ENCODE data around the gene ATAD5.
A peak's percentile ranks its signal among the peaks of the same experiment; 100 is the strongest.
"Not testable (repeated sequence)": the region's sequence is repeated elsewhere in the genome, so short reads cannot be mapped to it uniquely, and the experiment has no call there.

Gene ATAD5

GRCh38 chr17:30816165-30816564, 15.6 kb upstream of the ATAD5 start:
- no peak for TF ChIP-seq CTCF (IDR thresholded peaks at IDR 0.05)
- no peaks in the 10 kb centered on the region for H3K36me3 ChIP-seq (ENCODE audit: control insufficient read depth, insufficient read depth, low read length)
- no peaks in the 10 kb centered on the region for H3K9me3 ChIP-seq (ENCODE audit: control insufficient read depth, low read length)
- no peak overlapping the region for H2AFZ ChIP-seq
- no peak overlapping the region for H3K27ac ChIP-seq
- no peaks in the 10 kb centered on the region for H3K27me3 ChIP-seq (ENCODE audit: control insufficient read depth, insufficient read depth, low read length)
- no peaks in the 10 kb centered on the region for H3K4me1 ChIP-seq
- H3K4me2 ChIP-seq (ENCODE audit: low read length) = no peak overlapping the region
- peaks cover 21% of the 10 kb centered on the region for H3K79me2 ChIP-seq
- H3K4me3 ChIP-seq (ENCODE audit: low read depth, low read length) = no peak overlapping the region
- no peak overlapping the region for H3K9ac ChIP-seq

- TF ChIP-seq CTCF (IDR thresholded peaks at IDR 0.05) = no peak
- Histone ChIP-seq H3K9me3 (ENCODE audit: control insufficient read depth, low read length) (no peaks in the 10 kb centered on the region), H3K4me3 (ENCODE audit: low read depth, low read length) (no peak overlapping the region), H2AFZ (no peak overlapping the region), H3K27me3 (ENCODE audit: control insufficient read depth, insufficient read depth, low read length) (no peaks in the 10 kb centered on the region), H3K36me3 (ENCODE audit: control insufficient read depth, insufficient read depth, low read length) (no peaks in the 10 kb centered on the region), H3K4me2 (ENCODE audit: low read length) (no peak overlapping the region), H3K4me1 (peaks cover 2% of the 10 kb centered on the region), H3K79me2 (peaks cover 24% of the 10 kb centered on the region), H3K27ac (no peak overlapping the region), H3K9ac (no peak overlapping the region)
Measured at GRCh38 chr17:30819971-30820705, 11.6 kb upstream of the ATAD5 start.

GRCh38 chr17:30821871-30822723, 9.7 kb upstream of the ATAD5 start:
- H2AFZ ChIP-seq = no peak overlapping the region
- no peak for TF ChIP-seq CTCF (IDR thresholded peaks at IDR 0.05)
- H3K36me3 ChIP-seq (ENCODE audit: control insufficient read depth, insufficient read depth, low read length) = no peaks in the 10 kb centered on the region
- no peaks in the 10 kb centered on the region for H3K9me3 ChIP-seq (ENCODE audit: control insufficient read depth, low read length)
- H3K9ac ChIP-seq = no peak overlapping the region
- no peak overlapping the region for H3K27ac ChIP-seq
- no peaks in the 10 kb centered on the region for H3K27me3 ChIP-seq (ENCODE audit: control insufficient read depth, insufficient read depth, low read length)
- peak overlapping the region; percentile 27 for H3K4me3 ChIP-seq (ENCODE audit: low read depth, low read length)
- peaks cover 2% of the 10 kb centered on the region for H3K4me1 ChIP-seq
- H3K79me2 ChIP-seq = peaks cover 20% of the 10 kb centered on the region
- H3K4me2 ChIP-seq (ENCODE audit: low read length) = peak overlapping the region; percentile 31

DNA sequence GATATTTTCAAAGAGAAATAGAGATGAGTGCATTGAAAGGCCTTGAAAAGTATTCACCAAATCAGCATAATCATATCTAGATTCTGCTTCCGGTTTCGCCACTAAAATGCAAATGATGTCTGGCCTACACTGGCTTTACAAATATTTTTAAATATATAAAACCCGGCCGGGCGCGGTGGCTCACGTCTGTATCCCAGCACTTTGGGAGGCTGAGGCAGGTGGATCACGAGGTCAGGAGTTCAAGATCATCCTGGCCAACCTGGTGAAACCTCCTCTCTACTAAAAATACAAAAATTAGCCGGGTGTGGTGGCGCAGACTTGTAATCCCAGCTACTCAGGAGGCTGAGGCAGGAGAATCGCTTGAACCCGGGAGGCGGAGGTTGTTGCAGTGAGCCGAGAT, 8.8 kb upstream of the ATAD5 start:
- not testable (repeated sequence) for H3K27ac ChIP-seq; H3K4me1 ChIP-seq; H3K4me3 ChIP-seq (ENCODE audit: low read depth, low read length)

GRCh38 chr17:30823421-30823820, 8.3 kb upstream of the ATAD5 start:
- H3K9me3 ChIP-seq (ENCODE audit: control insufficient read depth, low read length) = no peaks in the 10 kb centered on the region
- no peak for TF ChIP-seq CTCF (IDR thresholded peaks at IDR 0.05)
- peaks cover 20% of the 10 kb centered on the region for H3K79me2 ChIP-seq
- peak overlapping the region; percentile 85 for H3K4me3 ChIP-seq (ENCODE audit: low read depth, low read length)
- H2AFZ ChIP-seq = no peak overlapping the region
- no peaks in the 10 kb centered on the region for H3K27me3 ChIP-seq (ENCODE audit: control insufficient read depth, insufficient read depth, low read length)
- H3K9ac ChIP-seq = no peak overlapping the region
- H3K27ac ChIP-seq = peak overlapping the region; percentile 64
- H3K36me3 ChIP-seq (ENCODE audit: control insufficient read depth, insufficient read depth, low read length) = no peaks in the 10 kb centered on the region
- peaks cover 2% of the 10 kb centered on the region for H3K4me1 ChIP-seq
- H3K4me2 ChIP-seq (ENCODE audit: low read length) = peak overlapping the region; percentile 89

More for the DNA sequence above, 8.8 kb upstream of the ATAD5 start:
- peak overlapping the region; percentile 7 for H2AFZ ChIP-seq
- not testable (repeated sequence) for H3K9me3 ChIP-seq (ENCODE audit: control insufficient read depth, low read length); H3K36me3 ChIP-seq (ENCODE audit: control insufficient read depth, insufficient read depth, low read length); H3K27me3 ChIP-seq (ENCODE audit: control insufficient read depth, insufficient read depth, low read length); H3K9ac ChIP-seq
- peaks cover 20% of the 10 kb centered on the region for H3K79me2 ChIP-seq
- peak overlapping the region; percentile 32 for H3K4me2 ChIP-seq (ENCODE audit: low read length)

Data from parathyroid adenoma (tissue), 2 donors.